ENCODE measurements around the gene C2CD4A.

GRCh38 chr15:62119874-62120273 is 53.1 kb downstream of the C2CD4A start:
- TF ChIP-seq CTCF (conservative IDR thresholded peaks at IDR 0.05; ENCODE audit: low read length) (no peak), EZH2phosphoT487 (IDR thresholded peaks at IDR 0.05; ENCODE audit: borderline replicate concordance) (no peak)

Data from Loucy (cell line).